Neural cell (in vitro differentiated cells): Measurements from ENCODE around the gene TTYH1. TPM values are rescaled to one million over a fixed set of nuclear protein-coding genes. Genes with fewer than 3 reads are reported as not detected.

Experiments
- H2AFZ ChIP-seq: fragments of 200-600, 300-800 bp; sonication (generic), shearing (Covaris generic); 2 replicates; pipeline ENCODE4 v1.6.0; 2014; ENCODE audit warnings: low read depth, mild to moderate bottlenecking, antibody characterized with exemption, low read length, moderate library complexity
- H3F3A ChIP-seq: fragments of 200-600 bp; shearing (Covaris generic); 2 replicates; pipeline ENCODE4 v1.6.1; 2016; ENCODE audit warnings: mild to moderate bottlenecking, moderate library complexity, mixed read lengths, antibody characterized with exemption, low read length; ENCODE audit not compliant: insufficient read depth, poor library complexity, severe bottlenecking
- H3K27ac ChIP-seq: fragments of 200-600, 300-800 bp; sonication (generic), shearing (Covaris generic); 2 replicates; pipeline ENCODE4 v1.5.1; 2014; ENCODE audit warnings: mild to moderate bottlenecking, low read length, moderate library complexity
- H3K27me3 ChIP-seq: fragments of 300-800, 200-600 bp; sonication (generic), shearing (Covaris generic); 2 replicates; pipeline ENCODE4 v1.6.0; 2014; ENCODE audit warnings: mild to moderate bottlenecking, low read depth, low read length, moderate library complexity; ENCODE audit not compliant: insufficient read depth
- H3K36me3 ChIP-seq: fragments of 300-800, 200-600 bp; sonication (generic), shearing (Covaris generic); 2 replicates; pipeline ENCODE4 v1.5.1; 2014; ENCODE audit warnings: mild to moderate bottlenecking, antibody characterized with exemption, low read length, moderate library complexity; ENCODE audit not compliant: insufficient read depth
- H3K4me2 ChIP-seq: fragments of 300-800, 200-600 bp; sonication (generic), shearing (Covaris generic); 2 replicates; pipeline ENCODE4 v1.6.0; 2014; ENCODE audit warnings: mild to moderate bottlenecking, low read length
- H3K4me3 ChIP-seq: fragments of 300-800, 200-600 bp; sonication (generic), shearing (Covaris generic); 2 replicates; pipeline ENCODE4 v1.5.1; 2014; ENCODE audit warnings: mild to moderate bottlenecking, low read length, moderate library complexity
- H3K79me2 ChIP-seq: fragments of 200-600 bp; shearing (Covaris generic); replicated peaks from 2 replicates; pipeline ENCODE4 v1.6.0; 2014; ENCODE audit warnings: mild to moderate bottlenecking, low read length, moderate library complexity; ENCODE audit not compliant: insufficient read depth
- H3K9ac ChIP-seq: fragments of 300-800, 200-600 bp; sonication (generic), shearing (Covaris generic); 2 replicates; pipeline ENCODE4 v1.6.1; 2016; ENCODE audit warnings: mild to moderate bottlenecking, low read length, mixed read lengths
- H3K9me2 ChIP-seq: fragments of 200-600 bp; shearing (Covaris generic); 2 replicates; pipeline ENCODE4 v1.6.1; 2016; ENCODE audit warnings: mild to moderate bottlenecking, low read length, mixed read lengths; ENCODE audit not compliant: insufficient read depth
- H3K9me3 ChIP-seq: fragments of 200-600, 300-800 bp; sonication (generic), shearing (Covaris generic); 2 replicates; pipeline ENCODE4 v1.6.1; 2016; ENCODE audit warnings: mild to moderate bottlenecking, mixed run types, low read length, moderate library complexity, mixed read lengths
- H4K20me1 ChIP-seq: fragments of 200-600 bp; shearing (Covaris generic); 2 replicates; pipeline ENCODE4 v1.6.1; 2016; ENCODE audit warnings: mild to moderate bottlenecking, mixed run types; ENCODE audit not compliant: insufficient read depth
- CTCF ChIP-seq: fragments of 450-650 bp; IDR thresholded peaks from 2 replicates; pipeline ENCODE4 v1.5.1; 2014; ENCODE audit warnings: antibody characterized with exemption, mild to moderate bottlenecking, moderate library complexity; ENCODE audit not compliant: poor library complexity, severe bottlenecking
- EP300 ChIP-seq: fragments of 450-650 bp; conservative IDR thresholded peaks from 2 replicates; pipeline ENCODE4 v1.6.1; 2014; ENCODE audit warnings: antibody characterized with exemption, mild to moderate bottlenecking, moderate library complexity; ENCODE audit not compliant: poor library complexity, severe bottlenecking
- EZH2 ChIP-seq: fragments of 200-600, 300-800 bp; shearing (Covaris generic), sonication (generic); IDR thresholded peaks from 2 replicates; pipeline ENCODE4 v1.6.1; 2014; ENCODE audit warnings: antibody characterized with exemption, low read length, borderline replicate concordance, mild to moderate bottlenecking; ENCODE audit not compliant: insufficient read depth, poor library complexity, severe bottlenecking
- MXI1 ChIP-seq: fragments of 450-650 bp; conservative IDR thresholded peaks from 2 replicates; pipeline ENCODE4 v1.6.1; 2014; ENCODE audit warnings: antibody characterized with exemption, mild to moderate bottlenecking; ENCODE audit not compliant: poor library complexity, severe bottlenecking
- POLR2AphosphoS5 ChIP-seq: IDR thresholded peaks from 2 replicates; pipeline ENCODE4 v1.6.1; 2012
- RAD21 ChIP-seq: fragments of 450-650 bp; conservative IDR thresholded peaks from 2 replicates; pipeline ENCODE4 v1.6.1; 2014; ENCODE audit warnings: antibody characterized with exemption, mild to moderate bottlenecking, moderate library complexity
- REST ChIP-seq: IDR thresholded peaks from 2 replicates; pipeline ENCODE4 v1.6.1; 2012; ENCODE audit warnings: borderline replicate concordance
- SMC3 ChIP-seq: fragments of 450-650 bp; conservative IDR thresholded peaks from 2 replicates; pipeline ENCODE4 v1.6.1; 2014; ENCODE audit warnings: antibody characterized with exemption, mild to moderate bottlenecking, moderate library complexity; ENCODE audit not compliant: poor library complexity
- TAF1 ChIP-seq: IDR thresholded peaks from 2 replicates; pipeline ENCODE4 v1.6.1; 2012; ENCODE audit warnings: low read depth
- polyA plus RNA-seq: library from polyadenylated mRNA; depleted of rRNA; stranded (reverse); fragments of >200 nt; gene quantifications from 2 replicates; pipeline ENCODE4 v1.2.3, GENCODE V29; 2014

The TTYH1 gene
- polyA plus RNA-seq, 1 donor from 2014 or later, result 36.1 TPM

- H3F3A ChIP-seq, result no peaks in the 10 kb centered on the region
- no peaks in the 10 kb centered on the region for H3K27me3 ChIP-seq
- TF ChIP-seq TAF1 (no peak), CTCF (no peak), SMC3 (no peak), REST (no peak), MXI1 (no peak), EZH2 (no peak), EP300 (no peak), POLR2AphosphoS5 (no peak), RAD21 (no peak)
- no peak overlapping the region for H3K4me3 ChIP-seq
- H2AFZ ChIP-seq, result no peak overlapping the region
- H3K27ac ChIP-seq, result no peak overlapping the region
- no peaks in the 10 kb centered on the region for H3K9me2 ChIP-seq
- H3K36me3 ChIP-seq, result no peaks in the 10 kb centered on the region
- no peak overlapping the region for H3K9ac ChIP-seq
- H4K20me1 ChIP-seq, result no peaks in the 10 kb centered on the region
- H3K79me2 ChIP-seq, result no peaks in the 10 kb centered on the region
- H3K9me3 ChIP-seq, result no peaks in the 10 kb centered on the region
- H3K4me2 ChIP-seq, result no peak overlapping the region
Observed at GRCh38 chr19:54433697-54434096, 18.4 kb downstream of the TTYH1 start.

- Histone ChIP-seq H3K4me2 (no peak overlapping the region), H4K20me1 (no peaks in the 10 kb centered on the region), H2AFZ (no peak overlapping the region), H3K79me2 (no peaks in the 10 kb centered on the region), H3K27me3 (no peaks in the 10 kb centered on the region), H3F3A (no peaks in the 10 kb centered on the region), H3K36me3 (no peaks in the 10 kb centered on the region), H3K27ac (no peak overlapping the region), H3K9ac (no peak overlapping the region), H3K9me3 (no peaks in the 10 kb centered on the region), H3K4me3 (no peak overlapping the region), H3K9me2 (no peaks in the 10 kb centered on the region)
- no peak for TF ChIP-seq EP300
- TF ChIP-seq REST, result no peak
- no peak for TF ChIP-seq SMC3
- no peak for TF ChIP-seq CTCF
- TF ChIP-seq TAF1, result no peak
- TF ChIP-seq EZH2, result no peak
- no peak for TF ChIP-seq RAD21
- TF ChIP-seq MXI1, result no peak
- no peak for TF ChIP-seq POLR2AphosphoS5
Observed at GRCh38 chr19:54434112-54434872, 19.0 kb downstream of the TTYH1 start.
